ENCODE data around the gene PCDHGA7.
A peak's percentile ranks its signal among the peaks of the same experiment; 100 is the strongest.

PCDHGA7 gene

GRCh38 chr5:141354900-141355469, 27.6 kb upstream of the PCDHGA7 start, which contains the start of gene PCDHGA4:
Gene PCDHGA4, plus strand, starts transcription at chr5:141355021. Its CDS starts 87 bp downstream, at chr5:141355108.
- Histone ChIP-seq H3K9me3 (ENCODE audit: control insufficient read depth, insufficient read depth, low read depth, low read length) (no peaks in the 10 kb centered on the region), H3K27ac (ENCODE audit: extremely low read depth, low read depth, low read length) (no peak within 1 kb of the TSS), H3K36me3 (ENCODE audit: control insufficient read depth in 2 of 2, insufficient read depth in 1 of 2, low read length in 2 of 2) (no peaks in the 10 kb centered on the region), H3K4me3 (ENCODE audit: low read depth, low read length) (peak within 1 kb of the TSS; percentile 13), H3K4me1 (ENCODE audit: control insufficient read depth, insufficient read depth, low read length) (peaks cover 2% of the 10 kb centered on the region; the same call in 1 of the 2 replicates)
- ChIA-PET CTCF (interaction anchor here (0.7 to 2.6 kb wide), 19 partner anchors 9 to 213 kb away, joined by 3 to 17 read pairs (median 5); partner anchors contain the start of genes PCDHGA2, PCDHGA5 and TAF7), POLR2A (no interaction called here)
- TF ChIP-seq REST (tag by site-specific recombination; IDR thresholded peaks at IDR 0.05) = no peak
- peak; percentile 21 for TF ChIP-seq ZNF654 (tag by site-specific recombination; IDR thresholded peaks at IDR 0.05; ENCODE audit: low read depth)
- no peak for TF ChIP-seq ZNF223 (tag by site-specific recombination; IDR thresholded peaks at IDR 0.05)
- no peak for TF ChIP-seq PRDM6 (tag by site-specific recombination; IDR thresholded peaks at IDR 0.05)

- ChIA-PET POLR2A (no interaction called here), CTCF (interaction anchor here (0.7 to 2.6 kb wide), 12 partner anchors 9 to 208 kb away, joined by 3 to 17 read pairs (median 6); partner anchors contain the start of genes PCDHGA2 and PCDHGA5)
- H3K27ac ChIP-seq (ENCODE audit: extremely low read depth, low read depth, low read length) = no peak overlapping the region
- H3K4me3 ChIP-seq (ENCODE audit: low read depth, low read length) = no peak overlapping the region
- H3K4me1 ChIP-seq (ENCODE audit: control insufficient read depth, insufficient read depth, low read length) = no peaks in the 10 kb centered on the region
- peaks cover 1% of the 10 kb centered on the region; the same call in 1 of the 2 replicates for H3K9me3 ChIP-seq (ENCODE audit: control insufficient read depth, insufficient read depth, low read depth, low read length)
- no peaks in the 10 kb centered on the region for H3K36me3 ChIP-seq (ENCODE audit: control insufficient read depth in 2 of 2, insufficient read depth in 1 of 2, low read length in 2 of 2)
- no peak for TF ChIP-seq ZNF404 (tag by site-specific recombination; IDR thresholded peaks at IDR 0.05)
- TF ChIP-seq ZNF112 (tag by site-specific recombination; IDR thresholded peaks at IDR 0.05) = no peak
- no peak for TF ChIP-seq ZNF707 (tag by site-specific recombination; IDR thresholded peaks at IDR 0.05)
- TF ChIP-seq ZNF660 (tag by site-specific recombination; IDR thresholded peaks at IDR 0.05) = no peak
- no peak for TF ChIP-seq ZNF302 (tag by site-specific recombination; IDR thresholded peaks at IDR 0.05; ENCODE audit: low read depth)
- no peak for TF ChIP-seq ZNF391 (tag by site-specific recombination; IDR thresholded peaks at IDR 0.05; ENCODE audit: borderline replicate concordance, low read depth)
- TF ChIP-seq ZNF18 (tag by site-specific recombination; IDR thresholded peaks at IDR 0.05) = no peak
- no peak for TF ChIP-seq ZNF324 (tag by site-specific recombination; IDR thresholded peaks at IDR 0.05)
- no peak for TF ChIP-seq ZSCAN23 (tag by site-specific recombination; IDR thresholded peaks at IDR 0.05)
- no peak for TF ChIP-seq PATZ1 (tag by site-specific recombination; IDR thresholded peaks at IDR 0.05)
- TF ChIP-seq PRDM2 (tag by site-specific recombination; IDR thresholded peaks at IDR 0.05; ENCODE audit: borderline replicate concordance) = no peak
- TF ChIP-seq ZNF549 (tag by site-specific recombination; IDR thresholded peaks at IDR 0.05) = no peak
- TF ChIP-seq ZNF830 (tag by site-specific recombination; IDR thresholded peaks at IDR 0.05; ENCODE audit: low read depth) = no peak
- TF ChIP-seq KLF16 (tag by site-specific recombination; IDR thresholded peaks at IDR 0.05) = no peak
These were observed 26.9 kb upstream of the PCDHGA7 start for GRCh38 chr5:141355641-141356040.
